Right kidney (tissue), 1 donor: ENCODE data around the gene CHRNB2.
A peak's percentile ranks its signal among the peaks of the same experiment; 100 is the strongest.

Source experiments
- DNase-seq: peaks from one replicate; pipeline ENCODE4 v3.0.0-alpha.2; 2016

CHRNB2 gene

GRCh38 chr1:154611150-154611862, 43.7 kb downstream of the CHRNB2 start:
- peak; percentile 11 for DNase-seq

GRCh38 chr1:154614247-154614646, 46.7 kb downstream of the CHRNB2 start:
- DNase-seq: no peak

- no peak for DNase-seq
These were observed 47.3 kb downstream of the CHRNB2 start for GRCh38 chr1:154614901-154615300.

- DNase-seq: no peak
These were observed 47.8 kb downstream of the CHRNB2 start for GRCh38 chr1:154615411-154615810.

DNA sequence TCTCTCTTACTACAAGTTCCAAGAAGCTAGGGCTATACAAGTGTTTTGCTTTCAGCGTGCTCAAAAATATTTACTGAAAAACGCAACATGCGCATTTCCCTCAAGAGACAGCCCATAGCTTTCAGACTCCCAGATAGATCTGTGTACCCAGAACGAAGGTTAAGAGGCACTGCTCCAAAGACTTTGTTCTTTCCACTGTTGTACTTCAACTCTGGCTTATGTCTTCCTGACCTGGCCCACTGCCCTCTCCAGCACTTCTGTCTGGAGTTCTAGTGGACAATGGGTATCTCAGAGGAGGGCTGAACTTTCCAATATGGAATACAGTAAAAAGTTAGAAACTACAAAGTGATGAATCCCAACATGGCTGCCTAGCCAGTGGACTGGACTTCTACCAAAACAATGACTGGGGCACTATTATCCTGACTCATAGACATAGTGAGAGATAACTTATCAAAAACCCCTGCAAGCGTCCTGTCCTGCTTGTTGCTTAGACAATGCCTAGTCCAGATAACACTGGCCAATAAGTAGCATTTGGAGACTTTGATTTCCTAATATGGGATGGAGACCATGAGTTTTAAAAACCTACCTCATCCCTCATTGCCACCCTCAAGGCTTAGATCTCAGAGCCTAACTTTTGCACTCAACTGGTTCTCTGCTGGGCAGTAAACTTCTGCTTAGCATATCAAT, 49.2 kb downstream of the CHRNB2 start:
- no peak for DNase-seq

GRCh38 chr1:154619181-154619948, 51.8 kb downstream of the CHRNB2 start:
- no peak for DNase-seq

- no peak for DNase-seq
These were observed 53.2 kb downstream of the CHRNB2 start for GRCh38 chr1:154620751-154621150.

- DNase-seq: no peak
These were observed 54.3 kb downstream of the CHRNB2 start for GRCh38 chr1:154621875-154622274.

- no peak for DNase-seq
These were observed 55.0 kb downstream of the CHRNB2 start for GRCh38 chr1:154622503-154623039.

DNA sequence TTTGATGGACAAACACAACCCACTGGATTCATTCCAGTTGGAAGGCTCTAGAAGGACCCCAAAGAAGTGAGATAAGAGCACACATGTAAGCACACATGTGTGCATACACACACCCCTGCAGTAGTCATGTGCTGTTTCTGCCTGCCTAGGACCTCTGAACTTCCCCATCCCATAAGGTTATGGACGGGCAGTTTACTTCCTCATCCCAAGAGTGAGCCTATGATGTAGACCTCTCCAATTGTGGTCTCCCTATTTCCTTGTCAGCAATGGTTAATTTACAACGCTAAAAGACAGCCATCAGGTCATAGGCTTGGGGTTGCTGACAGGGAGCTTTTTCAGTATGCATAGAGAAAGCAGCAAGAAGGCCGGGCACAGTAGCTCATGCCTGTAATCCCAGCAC, 55.8 kb downstream of the CHRNB2 start:
- DNase-seq: no peak

DNA sequence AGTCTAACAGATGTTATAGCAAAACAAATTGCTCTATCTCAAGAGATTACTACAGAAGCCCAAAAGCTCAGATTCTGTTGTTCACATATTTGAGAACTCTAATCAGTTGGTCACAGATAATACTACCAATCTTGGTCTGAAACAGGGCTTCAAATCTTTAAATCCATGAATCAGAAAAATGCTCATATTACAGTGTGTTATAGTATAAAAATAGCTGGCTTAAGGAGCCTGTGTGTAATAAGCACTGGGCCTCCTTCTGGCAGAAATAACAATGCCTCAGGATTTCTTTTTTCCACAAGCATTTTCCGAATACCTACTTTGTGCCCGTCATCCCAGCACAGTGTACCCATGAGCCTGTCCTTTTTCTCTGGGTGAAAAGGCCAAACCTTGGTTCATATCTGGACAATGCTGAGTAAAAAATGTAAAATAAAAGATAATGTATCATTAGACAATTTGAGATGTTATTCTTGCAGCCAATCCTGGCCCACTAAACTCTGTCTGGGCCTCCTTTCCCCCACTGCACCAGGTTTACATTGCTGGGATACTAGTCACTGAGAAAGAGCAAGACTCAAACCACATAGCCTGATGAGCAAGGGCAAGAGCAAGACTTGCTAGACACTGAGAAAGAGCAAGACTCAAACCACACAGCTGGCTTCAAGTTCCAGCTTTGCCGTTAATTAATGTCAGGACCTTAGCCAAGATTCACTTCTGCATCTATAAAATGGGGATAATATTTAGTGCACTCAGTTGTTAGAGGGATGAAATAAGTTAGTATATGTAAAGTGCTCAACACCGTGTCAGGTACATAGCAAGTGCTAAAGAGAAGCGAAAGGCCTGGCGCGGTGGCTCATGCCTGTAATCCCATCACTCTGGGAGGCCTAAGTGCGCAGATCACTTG, 57.4 kb downstream of the CHRNB2 start:
- no peak for DNase-seq

GRCh38 chr1:154626456-154627256, 59.1 kb downstream of the CHRNB2 start:
- DNase-seq: no peak

DNA sequence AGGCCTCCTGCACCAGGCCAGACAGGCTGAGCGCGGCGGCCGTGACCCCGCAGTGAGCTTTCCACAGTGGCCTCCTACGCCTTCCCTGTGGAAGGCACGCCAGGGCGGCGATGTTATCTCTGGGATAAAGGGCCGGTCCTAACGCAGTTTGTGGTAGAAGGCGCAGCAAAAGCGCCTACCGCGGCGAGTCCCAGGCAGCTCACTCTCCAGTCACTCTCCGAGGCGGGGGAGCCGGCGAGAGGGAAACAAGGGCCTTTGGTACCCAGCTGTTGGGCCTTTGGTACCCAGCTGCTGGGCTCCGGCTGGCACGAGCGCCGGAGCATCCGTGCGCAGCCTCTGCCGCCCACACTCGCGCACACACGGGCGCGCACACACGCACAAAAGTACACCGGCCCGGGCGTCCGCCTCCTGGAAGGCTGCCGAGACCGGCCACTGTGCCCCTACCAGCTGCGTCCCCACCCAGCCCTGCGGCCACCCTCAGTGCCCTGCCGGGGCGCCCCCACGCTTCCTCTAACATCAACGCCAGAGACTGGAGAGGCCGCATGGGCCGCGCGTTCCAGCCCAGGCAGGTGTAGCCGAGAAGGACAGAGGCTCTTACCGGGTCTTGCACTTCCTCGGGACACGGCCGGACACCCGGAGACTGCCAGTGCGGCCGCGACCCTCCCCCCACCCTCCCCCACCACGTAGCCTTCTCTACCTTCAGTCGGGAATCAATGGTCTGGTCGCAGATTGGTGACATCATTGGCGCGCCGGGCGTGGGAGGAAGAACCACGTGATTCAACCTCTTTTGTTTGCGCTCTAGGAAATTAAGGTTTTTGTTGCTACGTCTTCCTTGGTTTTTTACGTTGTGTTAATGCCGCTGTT, 59.9 kb downstream of the CHRNB2 start:
- peak; percentile 84 for DNase-seq

DNA sequence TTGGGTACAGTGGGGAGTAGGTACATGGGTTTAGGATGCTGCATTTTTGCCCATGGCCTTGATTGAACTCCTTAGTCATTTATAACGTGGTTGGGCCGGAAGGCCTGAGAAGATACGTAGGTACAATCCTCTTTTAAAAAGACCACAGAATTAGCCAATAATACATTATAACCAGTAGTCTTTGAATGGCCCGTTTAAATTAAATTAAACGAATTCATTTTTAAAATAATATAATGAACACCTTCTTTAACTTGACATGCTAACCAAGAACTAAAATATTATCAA, 60.5 kb downstream of the CHRNB2 start:
- DNase-seq: no peak

- DNase-seq: no peak
These were observed 61.6 kb downstream of the CHRNB2 start for GRCh38 chr1:154629061-154629674.
